Activated CD8-positive, alpha-beta memory T cell treated with anti-CD3 and anti-CD28 coated beads for 36 hours (primary cell): ENCODE results near the gene PLCG2. TPM values are rescaled to one million over a fixed set of nuclear protein-coding genes. Genes with fewer than 3 reads are reported as not detected.
"Not testable (repeated sequence)": the region's sequence is repeated elsewhere in the genome, so short reads cannot be mapped to it uniquely, and the experiment has no call there.

Experiments used
- CTCF ChIA-PET: fragments of 350-600 bp; sonication (Branson Sonifier 250); formaldehyde crosslinking; loops from one replicate; lab custom pipeline; 2021; ENCODE audit warnings: antibody characterized with exemption; lab: Charles Lee
- POLR2A ChIA-PET: fragments of 350-600 bp; sonication (Branson Sonifier 250); formaldehyde crosslinking; loops from one replicate; lab custom pipeline; 2021; ENCODE audit warnings: antibody characterized with exemption; lab: Charles Lee
- total RNA-seq, 2 experiments: library from RNA; stranded (reverse); gene quantifications; one replicate each; pipeline ENCODE4 v1.2.3, GENCODE V29; 2021

PLCG2 gene
- total RNA-seq, 2 experiments from 2014 or later, result 16.6 to 18.2 TPM

DNA sequence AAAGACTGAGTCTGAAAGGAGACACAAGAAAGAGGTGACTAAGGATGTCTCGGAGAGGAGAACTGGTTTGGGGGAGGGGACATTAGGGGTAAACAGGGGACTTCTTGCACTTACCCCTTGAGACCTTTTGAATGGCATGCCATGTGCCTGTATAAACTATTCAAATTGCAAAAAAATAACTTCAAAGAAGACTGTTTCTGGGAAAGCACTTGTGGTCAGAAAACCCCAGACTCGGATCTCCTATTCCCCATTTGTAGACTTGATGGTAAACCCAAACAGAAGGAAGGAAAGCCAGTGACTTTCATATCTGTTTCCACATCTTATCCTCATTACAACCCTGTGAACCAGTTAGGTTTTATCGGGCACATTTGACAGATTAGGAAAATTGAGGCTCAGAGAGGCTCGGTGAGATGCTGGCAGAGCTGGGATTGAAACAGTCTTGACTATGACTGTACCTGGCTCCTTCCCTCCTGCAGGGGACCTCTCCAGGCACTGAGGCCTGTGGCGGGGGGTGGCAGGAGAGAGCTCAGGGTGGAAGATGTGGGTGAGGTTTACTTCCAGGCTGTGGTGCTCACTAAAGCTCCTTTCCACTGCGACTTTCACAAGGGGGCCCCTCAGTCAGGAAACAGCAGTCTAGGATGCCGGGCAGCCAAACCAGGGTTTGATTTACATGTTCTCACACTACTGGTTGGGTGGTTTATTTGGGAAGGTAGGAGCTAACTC lies 30.5 kb upstream of the PLCG2 start:
- CTCF ChIA-PET, result interaction anchor here (1.4 kb wide), 1 partner anchor 10 kb away, joined by 3 read pairs; no protein-coding TSS in a partner anchor
- POLR2A ChIA-PET, result no interaction called here

- ChIA-PET POLR2A (interaction anchor here (0.6 kb wide), 1 partner anchor 79 kb away, joined by 3 read pairs; no protein-coding TSS in a partner anchor), CTCF (interaction anchor here (0.7 to 0.9 kb wide), 3 partner anchors 14 to 370 kb away, joined by 3 read pairs; no protein-coding TSS in a partner anchor)
These were observed 26.7 kb upstream of the PLCG2 start for GRCh38 chr16:81752225-81752875.

GRCh38 chr16:81752876-81753227 lies 26.2 kb upstream of the PLCG2 start:
- POLR2A ChIA-PET, result no interaction called here
- CTCF ChIA-PET, result interaction anchor here (0.7 kb wide), 2 partner anchors 180 to 371 kb away, joined by 3 read pairs; no protein-coding TSS in a partner anchor

- ChIA-PET POLR2A (no interaction called here), CTCF (no interaction called here)
These were observed 24.2 kb upstream of the PLCG2 start for GRCh38 chr16:81754858-81755257.

DNA sequence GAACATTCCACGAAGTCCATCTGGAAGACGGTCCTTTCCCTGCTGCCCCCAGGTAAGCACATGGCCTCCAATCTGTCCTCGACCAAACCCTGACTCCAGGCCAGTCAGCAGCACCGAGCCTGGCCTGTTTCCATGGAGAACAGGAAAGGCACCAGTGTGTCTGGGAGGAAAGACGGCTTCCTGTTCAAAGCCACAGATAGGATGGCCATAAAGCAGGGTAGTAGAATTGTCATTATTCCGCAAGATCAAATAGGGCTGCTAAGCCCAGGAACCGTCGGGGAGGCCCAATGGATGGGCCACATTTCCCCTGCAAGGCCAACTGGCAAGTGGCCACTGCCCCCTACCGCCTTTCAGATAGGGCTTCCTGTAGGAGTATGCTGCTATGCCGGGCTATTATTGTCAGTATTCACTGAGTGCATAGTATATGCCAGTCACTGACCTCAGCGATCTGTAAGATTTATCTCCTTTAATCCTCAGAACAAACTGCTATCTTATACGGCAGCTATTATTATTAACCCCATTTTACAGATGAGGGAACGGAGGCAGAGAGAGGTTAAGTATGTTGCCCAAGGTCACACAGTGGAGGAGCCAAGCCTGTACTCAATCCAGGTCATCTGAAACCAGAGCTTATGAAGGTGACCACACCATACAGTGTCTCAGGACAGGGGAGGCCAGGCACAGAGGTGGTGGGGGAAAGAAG lies 23.0 kb upstream of the PLCG2 start:
- POLR2A ChIA-PET, result no interaction called here
- CTCF ChIA-PET, result interaction anchor here (0.6 kb wide), 1 partner anchor 553 kb away, joined by 6 read pairs; no protein-coding TSS in a partner anchor

GRCh38 chr16:81756615-81757356 lies 22.3 kb upstream of the PLCG2 start:
- ChIA-PET POLR2A (no interaction called here), CTCF (no interaction called here)

GRCh38 chr16:81758376-81758775 lies 20.7 kb upstream of the PLCG2 start:
- CTCF ChIA-PET, result no interaction called here
- POLR2A ChIA-PET, result no interaction called here

DNA sequence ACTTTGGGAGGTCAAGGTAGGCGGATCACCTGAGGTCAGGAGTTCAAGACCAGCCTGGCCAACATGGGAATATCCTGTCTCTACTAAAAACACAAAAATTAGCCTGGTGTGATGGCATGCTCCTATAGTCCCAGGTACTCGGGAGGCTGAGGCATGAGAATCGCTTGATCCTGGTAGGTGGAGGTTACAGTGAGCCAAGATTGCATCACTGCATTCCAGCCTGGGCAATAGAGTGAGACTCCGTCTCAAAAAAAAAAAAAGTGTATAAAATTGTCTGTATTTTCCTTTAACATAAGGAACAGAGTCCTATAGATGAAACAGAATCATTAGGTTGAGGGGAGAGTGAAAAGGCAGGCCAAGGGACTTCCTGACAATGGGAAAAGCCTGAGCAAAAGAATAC lies 16.8 kb upstream of the PLCG2 start:
- POLR2A ChIA-PET, result not testable (repeated sequence)
- CTCF ChIA-PET, result interaction anchor here (0.7 kb wide), 1 partner anchor 171 kb away, joined by 3 read pairs; no protein-coding TSS in a partner anchor

DNA sequence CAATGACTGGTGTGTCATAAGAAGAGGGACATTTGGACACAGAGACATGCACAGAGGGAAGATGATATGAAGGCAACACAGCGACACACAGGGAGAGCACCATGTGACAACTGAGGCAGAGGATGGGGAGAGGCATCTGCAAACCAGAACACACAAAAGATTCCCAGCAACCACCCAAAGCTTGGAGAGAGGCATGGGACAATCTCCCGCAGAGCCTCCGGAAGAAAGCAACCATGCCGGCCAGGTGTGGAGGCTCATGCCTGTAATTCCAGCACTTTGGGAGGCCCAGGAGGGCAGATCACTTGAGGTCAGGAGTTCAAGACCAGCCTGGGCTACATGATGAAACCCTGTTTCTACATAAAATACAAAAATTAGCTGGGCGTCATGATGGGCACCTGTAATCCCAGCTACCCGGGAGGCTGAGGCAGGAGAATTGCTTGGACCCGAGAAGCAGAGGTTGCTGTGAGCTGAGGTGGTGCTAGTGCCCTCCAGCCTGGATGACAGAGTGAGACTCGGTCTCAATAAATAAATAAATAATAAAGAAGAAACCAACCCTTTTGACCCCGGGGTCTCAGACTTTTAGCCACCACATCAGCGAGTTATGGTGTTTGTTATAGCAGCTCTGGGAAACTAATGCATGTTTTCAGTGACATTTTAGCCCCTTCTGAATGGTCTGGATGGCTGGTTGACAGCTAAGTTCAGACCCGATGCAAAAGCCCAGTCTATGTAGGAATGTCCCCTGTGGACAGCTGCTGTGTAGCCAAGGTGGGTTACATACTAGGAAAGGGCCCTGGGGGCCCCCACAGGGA lies 13.8 kb upstream of the PLCG2 start:
- ChIA-PET POLR2A (no interaction called here), CTCF (interaction anchor here (0.9 kb wide), 1 partner anchor 13 kb away, joined by 3 read pairs; no protein-coding TSS in a partner anchor)

DNA sequence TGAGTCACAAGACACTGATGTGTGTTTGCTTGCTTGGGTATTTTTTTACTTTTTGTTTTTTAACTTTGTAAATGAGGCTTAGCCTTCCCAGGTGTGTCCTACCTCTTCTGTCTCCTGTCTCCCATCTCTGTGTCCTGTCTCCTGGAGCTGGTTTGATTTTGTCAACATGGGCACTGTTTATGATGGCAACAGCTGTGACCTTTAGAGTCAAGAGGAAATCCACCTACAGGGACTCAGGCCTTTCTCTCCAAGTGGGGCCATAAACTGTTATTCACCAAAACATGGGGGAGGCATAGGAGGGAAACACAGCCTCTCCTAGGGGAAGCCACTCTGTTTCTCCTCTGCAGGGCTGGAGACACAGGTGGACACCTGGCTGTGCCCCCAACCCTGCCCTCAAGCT lies 13.1 kb upstream of the PLCG2 start:
- ChIA-PET POLR2A (no interaction called here), CTCF (interaction anchor here (0.9 kb wide), 1 partner anchor 12 kb away, joined by 3 read pairs; no protein-coding TSS in a partner anchor)

DNA sequence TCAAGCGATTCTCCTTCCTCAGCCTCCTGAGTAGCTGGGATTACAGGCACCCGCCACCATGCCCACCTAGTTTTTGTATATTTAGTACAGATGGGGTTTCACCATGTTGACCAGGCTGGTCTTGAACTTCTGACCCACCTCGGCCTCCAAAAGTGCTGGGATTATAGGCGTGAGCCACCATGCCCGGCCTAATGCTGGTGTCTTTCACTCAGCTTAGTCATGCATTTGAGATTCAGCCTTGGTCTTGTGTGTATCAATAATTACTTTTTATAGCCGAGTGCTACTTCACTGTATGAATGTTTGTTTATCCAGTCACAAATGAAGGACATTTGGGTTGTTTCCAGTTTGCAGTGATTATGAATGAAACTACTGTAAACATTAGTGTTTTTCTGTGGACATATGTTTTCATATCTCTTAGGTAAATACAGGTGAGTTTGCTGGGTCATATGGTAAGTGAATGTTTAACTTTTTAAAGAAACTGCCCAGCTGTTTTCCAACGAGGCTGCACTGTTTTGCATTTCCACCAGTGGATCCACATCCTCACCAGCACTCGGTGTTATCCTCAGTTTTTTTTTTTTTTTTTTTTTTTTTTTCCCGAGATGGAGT lies 11.0 kb upstream of the PLCG2 start:
- POLR2A ChIA-PET, result no interaction called here
- CTCF ChIA-PET, result interaction anchor here (0.6 to 0.7 kb wide), 2 partner anchors 149 to 1071 kb away, joined by 3 to 4 read pairs; no protein-coding TSS in a partner anchor

DNA sequence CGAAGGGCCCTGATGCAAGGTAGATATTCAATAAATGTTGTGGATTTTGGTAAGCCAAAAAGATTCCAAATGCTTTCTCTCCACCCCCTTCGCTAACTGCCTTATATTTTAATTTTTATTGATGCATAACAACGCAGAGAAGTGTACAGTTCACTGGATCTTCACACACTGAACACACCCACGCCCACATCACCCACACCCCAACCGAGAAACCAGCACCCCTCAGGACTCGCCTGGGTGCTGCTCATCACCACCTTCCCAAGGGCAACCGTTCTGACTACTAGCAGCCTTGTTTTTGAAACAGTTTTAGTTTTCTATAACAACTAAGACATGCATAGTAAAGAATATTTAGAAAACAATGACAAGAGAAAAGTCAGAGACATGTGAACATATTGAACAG lies 9.1 kb upstream of the PLCG2 start:
- ChIA-PET CTCF (interaction anchor here (1.6 kb wide), 1 partner anchor 10 kb away, joined by 5 read pairs; no protein-coding TSS in a partner anchor), POLR2A (no interaction called here)

- CTCF ChIA-PET, result no interaction called here
- POLR2A ChIA-PET, result no interaction called here
These were observed 4.7 kb upstream of the PLCG2 start for GRCh38 chr16:81774348-81774747.

DNA sequence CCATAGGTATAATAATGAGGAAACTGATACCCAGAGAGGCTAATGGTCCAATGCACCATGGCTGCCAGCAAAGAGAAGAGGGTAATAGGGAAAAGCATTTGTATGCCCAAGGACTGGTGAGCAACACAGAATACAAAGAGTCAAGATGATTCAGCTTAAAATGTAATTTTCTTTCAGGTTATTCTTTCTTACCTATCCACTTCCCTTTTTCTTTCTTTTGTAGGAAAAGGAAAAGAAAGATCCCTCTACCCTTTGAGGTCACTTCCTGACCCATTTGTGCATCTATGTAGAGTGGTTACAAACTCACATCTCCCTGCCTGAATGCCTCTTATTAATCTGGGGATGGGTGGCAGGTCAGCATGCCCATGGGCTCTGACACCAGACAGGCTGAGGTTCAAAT lies 3.5 kb upstream of the PLCG2 start:
- POLR2A ChIA-PET, result no interaction called here
- CTCF ChIA-PET, result interaction anchor here (0.6 kb wide), 1 partner anchor 49 kb away, joined by 3 read pairs; no protein-coding TSS in a partner anchor

DNA sequence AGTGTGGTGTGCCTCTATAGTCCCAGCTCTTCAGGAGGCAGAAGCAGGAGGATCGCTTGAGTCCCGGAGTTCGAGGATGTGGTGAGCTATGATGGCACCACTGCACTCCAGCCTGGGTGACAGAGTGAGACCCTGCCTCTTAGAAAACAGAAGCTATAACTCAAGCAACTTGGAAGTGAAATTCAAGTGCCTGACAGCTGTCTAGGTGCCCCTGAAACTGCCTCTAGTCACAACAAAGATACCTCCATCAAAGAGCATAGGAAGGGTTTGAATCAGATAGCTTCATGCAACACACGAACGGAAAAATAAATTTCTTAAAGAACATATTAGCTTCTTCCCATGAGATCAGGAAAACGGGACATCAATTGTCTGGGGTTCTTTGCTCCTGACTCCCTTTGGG lies 860 bp upstream of the PLCG2 start:
- CTCF ChIA-PET, result interaction anchor here (0.6 to 2.6 kb wide), 4 partner anchors 13 to 95 kb away, joined by 3 to 15 read pairs (median 3); no protein-coding TSS in a partner anchor

GRCh38 chr16:81779536-81780320 lies 637 bp downstream of the PLCG2 start:
- POLR2A ChIA-PET, result interaction anchor here (0.6 kb wide), 1 partner anchor 30 kb away, joined by 3 read pairs; no protein-coding TSS in a partner anchor
- CTCF ChIA-PET, result interaction anchor here (0.7 to 2.6 kb wide), 4 partner anchors 9 to 94 kb away, joined by 3 to 15 read pairs (median 4); no protein-coding TSS in a partner anchor

More for the DNA sequence above, 860 bp upstream of the PLCG2 start:
- POLR2A ChIA-PET, result no interaction called here
